GM21529 (cell line): ENCODE measurements around the gene OSBPL5.

Experiments
- ATAC-seq: cut with Tn5 transposase; IDR thresholded peaks from one replicate; pipeline ENCODE4 v1.9.1; 2021; ENCODE audit not compliant: unreplicated experiment

Gene OSBPL5

DNA sequence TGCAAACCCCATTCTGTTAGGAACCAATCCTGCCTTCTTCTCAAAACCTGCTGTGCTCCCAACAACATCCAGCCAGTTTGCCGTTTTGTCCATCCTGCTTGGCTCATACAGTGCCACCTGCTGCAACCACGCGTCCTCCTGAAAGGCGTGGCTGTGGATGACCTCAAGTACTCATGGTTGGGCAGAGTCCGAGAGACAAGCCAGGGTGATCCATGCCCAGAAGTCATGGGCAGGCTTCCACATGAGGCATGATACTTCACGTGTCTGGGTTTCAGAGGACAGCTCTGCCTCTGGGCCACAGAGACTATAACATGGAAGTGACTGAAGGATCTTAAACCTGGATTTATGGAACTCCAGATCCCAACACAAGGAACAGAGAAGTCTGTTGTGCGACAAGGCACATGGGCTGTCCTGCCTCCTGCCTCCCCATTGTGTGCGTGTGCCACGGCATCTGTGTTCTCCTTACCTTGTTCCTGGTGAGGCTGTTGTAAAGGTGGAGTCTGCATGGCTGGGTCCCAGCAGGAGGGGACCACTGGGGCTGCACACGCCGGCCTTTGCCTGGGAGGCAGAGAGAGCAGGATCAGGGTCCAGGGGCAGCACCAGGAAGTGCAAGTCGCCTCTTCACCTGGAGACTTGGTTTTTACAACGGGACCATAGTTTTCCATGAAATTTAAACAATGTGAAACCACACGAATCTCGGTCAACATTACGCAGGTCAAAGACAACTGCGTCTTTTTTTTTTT is 123.2 kb downstream of the OSBPL5 start:
- no peak for ATAC-seq

DNA sequence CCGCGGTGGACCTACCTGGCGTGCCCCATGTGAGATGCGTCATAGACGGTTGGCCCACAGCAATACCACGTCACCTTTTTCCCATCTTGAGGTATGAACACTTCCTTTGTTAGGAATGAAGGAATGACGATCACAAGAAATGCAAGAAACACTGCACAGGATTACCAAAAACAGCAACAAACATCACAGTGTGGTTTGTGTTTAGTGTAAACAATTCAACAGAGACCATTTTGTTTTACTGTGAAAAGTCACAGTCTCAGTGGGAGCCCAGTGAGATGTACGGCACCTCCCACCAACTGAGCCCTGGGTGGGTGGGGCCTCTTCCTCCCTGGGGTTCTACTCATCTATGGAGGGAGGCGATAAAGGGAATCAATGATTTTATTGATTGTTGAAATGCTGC is 124.2 kb downstream of the OSBPL5 start:
- no peak for ATAC-seq

DNA sequence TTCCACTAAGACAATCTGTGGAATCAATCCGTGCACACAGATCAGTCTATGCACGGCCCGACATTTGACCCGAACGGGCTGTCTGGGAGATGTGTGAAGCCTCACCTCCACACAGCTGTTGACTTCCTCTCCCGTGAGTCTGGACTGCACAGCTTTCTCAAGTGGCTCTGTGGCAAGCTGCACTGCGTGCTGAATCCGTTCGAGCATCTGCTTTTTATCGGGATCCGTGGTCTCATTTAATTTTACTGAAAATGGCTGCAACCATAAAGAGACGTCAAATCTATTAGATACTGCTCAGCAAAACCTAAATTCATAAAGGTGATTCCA is 127.2 kb downstream of the OSBPL5 start:
- ATAC-seq = no peak
